HG02938 (cell line): ENCODE measurements around the gene IL25.

Experiments
- ATAC-seq: cut with Tn5 transposase; IDR thresholded peaks from one replicate; pipeline ENCODE4 v1.9.1; 2021; ENCODE audit warnings: mild to moderate bottlenecking, moderate library complexity; ENCODE audit not compliant: unreplicated experiment

Gene IL25

GRCh38 chr14:23352506-23353432 lies 19.8 kb upstream of the IL25 start, which contains the start of gene SLC22A17:
TSS of gene SLC22A17 (minus strand) at chr14:23352887.
- no peak for ATAC-seq

- no peak for ATAC-seq
Measured at GRCh38 chr14:23353433-23353780, 19.2 kb upstream of the IL25 start.

GRCh38 chr14:23354990-23355389 lies 17.6 kb upstream of the IL25 start:
- no peak for ATAC-seq

DNA sequence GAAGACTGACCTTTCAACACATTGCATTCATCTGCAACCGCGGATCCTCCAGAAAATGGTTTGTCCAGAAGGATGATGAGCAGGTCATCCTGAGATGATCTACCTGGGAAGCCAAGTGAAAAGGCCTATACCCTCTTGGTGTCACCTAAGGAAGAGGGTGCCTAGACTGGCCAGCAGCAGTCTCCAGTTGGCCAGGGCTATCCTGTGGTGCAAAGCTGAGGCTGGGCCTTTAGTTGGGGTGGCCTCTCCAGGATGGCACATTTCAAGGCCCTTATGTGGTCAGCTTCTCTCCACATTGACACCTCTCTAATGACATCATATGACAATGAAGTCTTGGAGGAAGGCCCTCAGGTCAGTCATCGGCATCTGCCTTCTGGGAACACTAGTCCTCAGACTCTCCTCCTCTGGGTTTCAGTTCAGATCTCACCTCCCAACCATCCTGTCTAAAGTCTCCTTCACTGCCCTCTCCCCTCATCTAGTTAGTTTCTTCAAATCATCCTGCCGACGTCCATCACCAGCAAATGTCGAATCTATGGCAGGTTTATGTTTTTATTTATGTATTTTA lies 16.7 kb upstream of the IL25 start:
- no peak for ATAC-seq

DNA sequence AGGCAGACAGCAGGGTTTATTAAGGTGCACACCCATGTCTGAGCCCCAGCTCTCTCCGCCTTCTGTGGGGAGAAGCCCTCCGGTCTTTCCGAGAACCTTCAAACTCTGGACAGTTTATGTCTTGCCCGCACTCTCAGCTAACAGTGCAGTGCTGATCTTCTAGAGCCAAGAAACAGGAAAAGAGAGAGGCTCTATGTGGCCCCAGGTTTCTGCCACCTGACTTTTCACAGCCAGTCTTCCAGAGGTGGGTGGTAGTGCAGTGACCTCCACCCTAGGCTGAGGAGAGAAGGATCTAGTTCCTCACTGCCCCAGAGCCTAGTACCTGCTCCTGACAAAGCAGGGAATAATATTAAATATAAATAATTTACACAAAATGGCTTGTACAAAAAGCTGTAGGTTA lies 15.9 kb upstream of the IL25 start:
- no peak for ATAC-seq

DNA sequence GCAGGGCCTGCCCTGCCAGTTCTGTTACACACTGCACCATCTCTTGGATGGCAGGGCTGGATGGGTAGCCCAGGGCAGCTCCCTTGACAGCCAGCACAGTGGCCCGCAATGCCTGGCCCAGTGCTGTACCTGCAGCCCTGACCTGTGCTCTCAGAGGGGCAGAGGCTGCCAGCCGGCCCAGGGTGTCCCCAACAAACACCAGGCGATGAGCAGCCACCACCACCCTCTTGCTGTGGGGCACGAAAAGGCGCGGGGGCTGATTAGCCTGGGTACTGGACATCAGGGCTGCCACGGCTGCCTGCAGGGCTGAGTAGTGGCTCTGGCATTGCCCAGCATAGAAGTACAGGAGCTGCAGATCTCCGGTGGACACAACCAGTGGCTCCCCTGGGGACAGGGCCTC lies 15.3 kb upstream of the IL25 start:
- ATAC-seq = no peak

GRCh38 chr14:23358042-23358441 lies 14.6 kb upstream of the IL25 start:
- ATAC-seq = no peak

GRCh38 chr14:23358553-23359166 lies 13.9 kb upstream of the IL25 start:
- no peak for ATAC-seq

DNA sequence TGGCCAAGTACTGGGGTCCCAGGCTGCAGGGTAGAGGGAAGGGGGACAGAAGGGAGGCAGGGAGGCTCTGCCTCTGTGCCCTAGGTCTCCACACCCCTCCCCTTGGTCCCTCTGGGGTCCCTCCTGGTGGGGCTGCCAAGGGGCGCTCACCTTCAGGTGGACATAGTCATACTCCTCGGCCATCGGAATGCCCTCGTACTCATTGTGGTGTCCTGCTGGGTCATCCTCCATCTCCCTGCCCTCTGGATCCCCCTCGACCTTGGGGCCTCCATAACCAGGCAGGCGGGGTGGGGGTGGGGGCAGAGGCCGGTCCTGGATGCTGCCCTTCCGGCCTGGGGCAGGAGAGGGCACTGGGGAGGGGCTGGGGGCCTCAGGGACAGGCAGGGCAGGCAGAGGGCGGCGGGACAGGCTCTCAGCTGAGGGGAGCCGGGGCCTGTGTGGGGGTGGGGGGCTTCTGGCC lies 13.4 kb upstream of the IL25 start:
- ATAC-seq = no peak

DNA sequence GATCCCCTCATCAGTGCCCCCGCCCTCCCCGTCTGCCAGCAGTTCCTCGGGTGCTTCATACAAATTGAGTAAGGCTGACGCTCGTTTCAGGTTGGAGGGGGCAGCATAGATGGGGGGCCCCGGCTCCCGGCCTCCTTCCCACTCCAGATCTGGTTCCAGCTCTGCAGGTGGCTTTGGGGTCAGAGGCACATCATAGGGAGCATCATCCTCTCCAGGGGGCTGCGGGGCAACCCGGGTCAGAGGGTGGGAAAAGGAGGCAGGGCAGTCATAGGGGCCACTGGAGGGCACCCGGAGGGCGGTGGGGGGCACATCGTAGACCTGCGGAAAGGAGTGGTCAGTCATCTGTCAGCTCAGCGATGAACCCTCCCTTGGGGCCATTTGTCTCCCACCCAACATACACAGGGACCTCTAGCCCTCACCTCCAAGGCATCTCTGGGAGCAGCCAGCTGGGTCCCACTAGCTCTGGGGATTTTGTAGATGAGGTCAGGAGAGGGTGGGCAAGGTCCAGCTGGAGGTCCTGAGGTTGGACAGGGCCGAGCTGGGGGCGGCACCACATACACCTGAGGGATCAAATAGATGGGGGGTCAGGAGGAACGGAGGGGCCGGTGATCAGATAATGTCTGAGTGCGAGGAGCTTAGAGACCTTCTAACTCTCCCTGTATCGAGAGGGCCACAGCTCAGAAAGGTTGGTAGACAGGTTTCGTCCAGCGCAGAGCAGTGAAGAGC lies 12.7 kb upstream of the IL25 start:
- ATAC-seq = no peak

- no peak for ATAC-seq
Measured at GRCh38 chr14:23360496-23360895, 12.1 kb upstream of the IL25 start.

DNA sequence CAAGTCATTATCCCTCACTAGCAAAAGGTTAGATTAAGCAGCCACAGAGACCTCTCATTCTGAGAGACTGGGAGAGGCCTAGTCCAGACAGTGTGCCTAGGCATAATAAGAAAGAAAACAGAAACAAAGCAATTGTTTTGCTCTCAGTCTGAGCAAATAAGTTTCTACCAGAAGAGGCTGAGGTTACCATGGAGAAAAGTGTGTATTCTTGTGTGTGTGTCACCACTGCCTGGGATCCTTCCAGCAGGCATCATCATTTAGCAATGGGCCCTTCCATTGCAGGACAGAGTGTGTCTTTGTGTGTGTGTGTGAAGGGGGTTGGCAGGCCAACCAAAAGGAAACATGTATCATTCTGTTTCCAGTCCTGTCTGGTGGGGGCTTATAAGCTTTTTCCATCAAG lies 11.3 kb upstream of the IL25 start:
- ATAC-seq = no peak

DNA sequence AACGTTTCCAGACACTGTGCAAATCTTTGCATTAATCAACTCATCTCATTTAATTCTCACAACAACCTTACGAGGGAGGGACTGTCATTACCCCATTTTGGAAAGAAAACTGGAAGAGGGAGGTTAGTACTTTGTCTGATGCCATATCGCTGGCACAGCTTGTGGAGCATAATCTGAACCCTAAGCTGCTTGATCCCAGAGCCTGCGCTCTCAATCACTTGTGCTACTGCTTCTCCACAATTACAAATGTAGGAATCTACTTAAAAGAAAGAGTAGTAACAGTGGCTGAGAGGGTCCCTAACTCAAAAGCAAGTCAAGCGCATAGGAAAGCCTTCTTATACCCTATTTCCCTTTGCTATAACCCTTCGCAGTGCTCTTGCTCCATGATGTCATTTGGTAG lies 10.8 kb upstream of the IL25 start:
- ATAC-seq = no peak

DNA sequence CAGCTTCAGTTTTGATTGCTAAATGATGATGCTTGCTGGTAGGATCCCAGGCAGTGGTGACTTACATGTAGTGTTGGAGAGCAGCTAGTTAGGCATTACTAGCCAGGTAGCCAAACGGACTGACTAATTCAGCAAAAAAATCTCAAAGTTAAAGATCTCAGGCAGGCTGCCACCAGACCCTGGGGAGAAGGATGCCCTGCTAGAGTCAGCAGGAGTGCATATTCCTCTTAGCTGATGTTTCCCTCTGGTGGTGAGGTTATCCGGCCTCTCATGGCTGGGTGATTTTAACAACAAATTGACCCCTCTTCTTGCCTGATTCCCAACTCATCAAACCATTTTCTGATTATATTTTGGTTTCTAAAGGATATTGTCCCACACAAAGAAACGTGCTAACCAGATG lies 10.4 kb upstream of the IL25 start:
- no peak for ATAC-seq

GRCh38 chr14:23364164-23365035 lies 8.2 kb upstream of the IL25 start:
- ATAC-seq = no peak

GRCh38 chr14:23365036-23365731 lies 7.4 kb upstream of the IL25 start, which contains the start of gene EFS:
TSS of gene EFS (minus strand) at chr14:23365172. CDS start at chr14:23365025, 147 bp downstream.
- ATAC-seq = no peak

DNA sequence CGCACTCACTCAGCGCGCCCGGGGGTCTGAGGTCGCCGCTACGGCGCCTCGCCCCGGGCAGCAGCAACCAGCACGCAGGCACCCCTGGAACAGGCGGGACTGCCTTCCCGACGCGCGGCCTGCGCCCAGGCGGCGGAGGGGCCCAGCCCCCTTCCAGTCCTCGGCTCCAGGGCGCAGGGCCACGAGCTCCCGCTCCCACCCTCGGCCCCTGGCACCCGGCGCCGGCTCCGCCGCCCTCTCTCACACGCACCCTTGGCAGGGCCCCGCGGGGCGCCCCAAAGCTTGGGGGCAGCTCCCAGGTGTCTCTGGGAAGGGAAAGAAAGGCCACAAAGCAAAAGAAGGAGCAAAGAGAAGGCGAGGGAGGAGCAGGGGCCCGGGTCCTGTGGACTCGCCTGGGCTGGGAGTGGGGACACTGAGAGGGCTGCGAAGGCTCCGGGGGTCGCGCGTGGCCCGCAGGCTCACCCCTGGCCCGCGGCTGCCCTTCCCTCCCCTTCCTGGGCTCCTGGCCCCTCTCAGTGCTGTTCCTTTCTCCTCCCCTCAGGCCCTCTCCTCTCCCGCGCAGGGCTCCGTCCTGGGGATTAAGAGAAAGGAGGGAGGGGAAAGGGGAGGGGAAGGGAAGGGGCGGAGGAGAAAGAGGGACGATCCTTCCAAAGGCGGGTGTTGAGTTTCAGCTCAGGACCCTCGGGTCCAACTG lies 6.7 kb upstream of the IL25 start:
- no peak for ATAC-seq

GRCh38 chr14:23366426-23366921 lies 6.1 kb upstream of the IL25 start:
- no peak for ATAC-seq

- ATAC-seq = no peak
Measured at GRCh38 chr14:23370221-23370620, 2.4 kb upstream of the IL25 start.
